CD4-positive, alpha-beta T cell (primary cell): ENCODE measurements around the gene TRIM69. TPM values are rescaled to one million over a fixed set of nuclear protein-coding genes. Genes with fewer than 3 reads are reported as not detected.

Experiments used
- ATAC-seq: fragments of 200-7000 bp; cut with Tn5 transposase; one replicate; pipeline ENCODE4 v1.10.0; 2022; ENCODE audit warnings: mild to moderate bottlenecking; ENCODE audit not compliant: poor library complexity
- CTCF ChIA-PET: fragments of 350-600 bp; sonication (Branson Sonifier 250); formaldehyde crosslinking; loops from one replicate; lab custom pipeline; 2021; ENCODE audit warnings: antibody characterized with exemption, inconsistent platforms; lab: Charles Lee
- POLR2A ChIA-PET: fragments of 350-600 bp; sonication (Branson Sonifier 250); formaldehyde crosslinking; loops from one replicate; lab custom pipeline; 2021; ENCODE audit warnings: antibody characterized with exemption, inconsistent platforms; lab: Charles Lee
- DNase-seq, 14 experiments: peaks; one replicate each; pipeline ENCODE4 v3.0.0-alpha.2; 2013 to 2020; ENCODE audit warnings: mixed read lengths in 2 of 14
- H3K27ac ChIP-seq, 2 donors: one replicate each; pipeline versions ENCODE4 v1.5.1 to v1.7.0; 2013; ENCODE audit warnings: low read length in 2 of 2, low read depth in 1 of 2, mild to moderate bottlenecking in 1 of 2
- H3K27me3 ChIP-seq, 2 experiments: 1 replicate in 1 of 2; 2 replicates in 1 of 2; pipeline versions ENCODE4 v1.6.1 to v1.7.0; 2013; ENCODE audit warnings: low read length in 2 of 2, control low read depth in 1 of 2, mild to moderate bottlenecking in 1 of 2, moderate library complexity in 1 of 2; ENCODE audit not compliant: insufficient read depth in 2 of 2, control insufficient read depth in 1 of 2
- H3K36me3 ChIP-seq: one replicate; pipeline ENCODE4 v1.6.1; 2013; ENCODE audit warnings: low read length, control low read depth; ENCODE audit not compliant: insufficient read depth
- H3K4me1 ChIP-seq: one replicate; pipeline ENCODE4 v1.6.1; 2013; ENCODE audit warnings: low read length, control low read depth; ENCODE audit not compliant: insufficient read depth
- H3K4me3 ChIP-seq: one replicate; pipeline ENCODE4 v1.5.1; 2013; ENCODE audit warnings: mild to moderate bottlenecking, low read length, moderate library complexity
- H3K9me3 ChIP-seq, 2 experiments: 1 replicate in 1 of 2; 2 replicates in 1 of 2; pipeline versions ENCODE4 v1.6.1 to v1.7.0; 2013; ENCODE audit warnings: low read length in 2 of 2, mild to moderate bottlenecking in 2 of 2, control low read depth in 1 of 2, moderate library complexity in 1 of 2; ENCODE audit not compliant: control insufficient read depth in 1 of 2, insufficient read depth in 1 of 2
- H3K27ac Mint-ChIP-seq: one replicate; pipeline ENCODE4 v1.8.0; 2020; ENCODE audit warnings: mixed read lengths
- H3K27me3 Mint-ChIP-seq: one replicate; pipeline ENCODE4 v1.8.0; 2021; ENCODE audit warnings: mixed read lengths
- H3K36me3 Mint-ChIP-seq: one replicate; pipeline ENCODE4 v1.8.0; 2021; ENCODE audit warnings: low read depth, mixed read lengths
- H3K4me1 Mint-ChIP-seq: one replicate; pipeline ENCODE4 v1.8.0; 2021; ENCODE audit warnings: low read depth, mixed read lengths
- H3K4me3 Mint-ChIP-seq: one replicate; pipeline ENCODE4 v1.8.0; 2020; ENCODE audit warnings: mild to moderate bottlenecking, mixed read lengths
- H3K9me3 Mint-ChIP-seq: one replicate; pipeline ENCODE4 v1.8.0; 2020; ENCODE audit warnings: mixed read lengths
- intact Hi-C, 2 experiments: fragments of 100-400 bp; cut with DNase I in 1 of 2; cut with micrococcal nuclease in 1 of 2; formaldehyde crosslinking; loops; one replicate each; pipeline versions ENCODE4 v1.15.1 to v1.9.0; 2023 to 2025; cut with DNase I, micrococcal nuclease
- total RNA-seq, 174 experiments: library from RNA in 2 of 174; stranded (reverse) in 2 of 174; gene quantifications; one replicate each; pipeline ENCODE4 v1.2.3 and lab custom pipeline; 2021 to 2026
- TF ChIP-seq, protein P1 (sequence below): fragments of 200-600 bp; IDR thresholded peaks from one replicate; pipeline ENCODE4 v1.8.0; 2022; ENCODE audit warnings: antibody characterized with exemption, mild to moderate bottlenecking

The TRIM69 gene
- total RNA-seq, 2 experiments from 2014 or later: 6.2 to 9.8 TPM

DNA sequence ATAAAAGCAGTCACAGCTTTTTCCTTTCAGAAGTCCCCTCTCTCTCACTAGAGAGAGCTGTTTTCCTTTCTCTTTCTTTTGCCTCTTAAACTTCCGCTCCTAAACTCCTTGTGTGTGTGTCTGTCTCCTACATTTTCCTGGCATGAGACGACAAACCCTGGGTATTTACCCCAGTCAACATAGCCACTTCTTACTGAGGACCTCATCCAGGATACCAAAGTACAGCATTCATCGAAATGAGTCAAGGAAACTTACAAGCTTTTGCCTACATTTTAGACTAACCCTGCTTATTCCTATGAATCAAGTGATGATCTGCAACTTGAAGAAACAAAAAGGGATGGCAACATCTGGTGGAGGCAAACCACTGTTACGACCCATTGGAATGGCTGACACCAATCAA is 41.9 kb upstream of the TRIM69 start:
- no peak overlapping the region for H3K4me3 Mint-ChIP-seq
- intact Hi-C loops: loop anchor here in 1 of 2 experiments (2.0 kb wide), 1 partner anchor 16 kb away; the partner anchor contains the start of genes B2M and PATL2
- H3K9me3 Mint-ChIP-seq: no peaks in the 10 kb centered on the region

DNA sequence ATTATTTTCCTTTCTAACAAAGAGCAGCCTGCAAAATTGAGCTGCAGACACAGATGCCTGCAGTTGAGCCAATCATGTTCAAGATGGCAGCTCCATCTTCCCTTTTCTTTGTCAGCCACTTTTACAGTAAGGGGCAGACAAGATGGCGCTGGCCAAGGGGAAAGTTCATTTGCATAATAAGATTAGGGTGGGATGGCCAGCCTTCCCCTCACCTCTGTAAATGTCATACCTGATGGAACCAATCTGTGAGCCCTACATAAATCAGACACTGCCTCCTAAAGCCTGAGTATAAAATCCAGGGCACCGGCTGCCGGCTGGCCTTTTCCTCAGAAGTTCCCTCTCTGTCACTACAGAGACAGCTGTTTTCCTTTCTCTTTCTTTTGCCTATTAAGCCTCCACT is 41.0 kb upstream of the TRIM69 start:
- CTCF ChIA-PET: interaction anchor here (1.0 to 1.1 kb wide), 2 partner anchors 8 to 31 kb away, joined by 3 read pairs; no protein-coding TSS in a partner anchor
- H3K27me3 Mint-ChIP-seq: no peaks in the 10 kb centered on the region

More for the DNA sequence above, 41.9 kb upstream of the TRIM69 start:
- CTCF ChIA-PET: no interaction called here
- Mint-ChIP-seq H3K4me1 (peaks cover 39% of the 10 kb centered on the region), H3K36me3 (peaks cover under 1% of the 10 kb centered on the region), H3K27me3 (no peaks in the 10 kb centered on the region), H3K27ac (peak overlapping the region; percentile 5)
- POLR2A ChIA-PET: interaction anchor here (0.8 to 6.0 kb wide), 4 partner anchors 11 to 29 kb away, joined by 4 to 67 read pairs (median 20); partner anchors contain the start of genes B2M, PATL2 and SPG11
- DNase-seq: no peak
- ATAC-seq: no peak
- Histone ChIP-seq H3K27ac (no peak overlapping the region), H3K36me3 (no peaks in the 10 kb centered on the region), H3K4me1 (peaks cover 22% of the 10 kb centered on the region), H3K4me3 (no peak overlapping the region), H3K27me3 (no peaks in the 10 kb centered on the region), H3K9me3 (no peaks in the 10 kb centered on the region)
- TF ChIP-seq, protein P1, sequence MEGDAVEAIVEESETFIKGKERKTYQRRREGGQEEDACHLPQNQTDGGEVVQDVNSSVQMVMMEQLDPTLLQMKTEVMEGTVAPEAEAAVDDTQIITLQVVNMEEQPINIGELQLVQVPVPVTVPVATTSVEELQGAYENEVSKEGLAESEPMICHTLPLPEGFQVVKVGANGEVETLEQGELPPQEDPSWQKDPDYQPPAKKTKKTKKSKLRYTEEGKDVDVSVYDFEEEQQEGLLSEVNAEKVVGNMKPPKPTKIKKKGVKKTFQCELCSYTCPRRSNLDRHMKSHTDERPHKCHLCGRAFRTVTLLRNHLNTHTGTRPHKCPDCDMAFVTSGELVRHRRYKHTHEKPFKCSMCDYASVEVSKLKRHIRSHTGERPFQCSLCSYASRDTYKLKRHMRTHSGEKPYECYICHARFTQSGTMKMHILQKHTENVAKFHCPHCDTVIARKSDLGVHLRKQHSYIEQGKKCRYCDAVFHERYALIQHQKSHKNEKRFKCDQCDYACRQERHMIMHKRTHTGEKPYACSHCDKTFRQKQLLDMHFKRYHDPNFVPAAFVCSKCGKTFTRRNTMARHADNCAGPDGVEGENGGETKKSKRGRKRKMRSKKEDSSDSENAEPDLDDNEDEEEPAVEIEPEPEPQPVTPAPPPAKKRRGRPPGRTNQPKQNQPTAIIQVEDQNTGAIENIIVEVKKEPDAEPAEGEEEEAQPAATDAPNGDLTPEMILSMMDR: no peak

DNA sequence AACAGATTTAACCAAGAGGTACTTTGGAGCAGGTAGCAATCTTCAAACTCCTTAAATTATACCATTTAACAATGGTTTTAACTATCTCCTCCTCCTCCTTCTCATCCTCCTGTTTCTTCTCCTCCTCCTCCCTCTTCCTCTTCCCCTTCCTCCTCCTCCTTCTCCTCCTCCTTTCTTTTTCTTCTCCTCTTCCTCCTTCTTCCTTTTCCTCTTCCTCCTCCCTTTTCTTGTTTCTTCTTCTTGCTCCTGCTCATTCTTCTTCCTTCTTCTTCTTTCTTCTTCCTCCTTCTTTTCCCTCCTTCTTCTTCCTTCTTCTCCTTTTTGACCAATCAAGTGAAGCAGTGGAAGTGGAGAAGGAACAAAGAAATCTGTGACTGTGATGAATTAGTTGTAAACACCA is 39.3 kb upstream of the TRIM69 start:
- intact Hi-C loops: no loop called here
- H3K4me1 Mint-ChIP-seq: peaks cover 34% of the 10 kb centered on the region
- DNase-seq (no peak), ATAC-seq (no peak)
- Histone ChIP-seq H3K27me3 (no peaks in the 10 kb centered on the region), H3K36me3 (no peaks in the 10 kb centered on the region), H3K4me1 (peaks cover 14% of the 10 kb centered on the region), H3K27ac (no peak overlapping the region), H3K4me3 (no peak overlapping the region), H3K9me3 (no peaks in the 10 kb centered on the region)
- H3K27ac Mint-ChIP-seq: peak overlapping the region; percentile 40
- ChIA-PET POLR2A (interaction anchor here (0.8 to 6.0 kb wide), 4 partner anchors 14 to 39 kb away, joined by 3 to 67 read pairs (median 21); partner anchors contain the start of genes B2M, PATL2, SPG11 and TRIM69), CTCF (interaction anchor here (1.2 kb wide), 1 partner anchor 14 kb away, joined by 3 read pairs; the partner anchor contains the start of genes B2M and PATL2)
- no peaks in the 10 kb centered on the region for H3K36me3 Mint-ChIP-seq
- H3K9me3 Mint-ChIP-seq: peaks cover 9% of the 10 kb centered on the region
- H3K27me3 Mint-ChIP-seq: no peaks in the 10 kb centered on the region
- TF ChIP-seq, protein P1: no peak
- H3K4me3 Mint-ChIP-seq: no peak overlapping the region

More for the DNA sequence above, 41.0 kb upstream of the TRIM69 start:
- H3K27ac ChIP-seq: no peak overlapping the region
- POLR2A ChIA-PET: interaction anchor here (0.8 to 6.0 kb wide), 5 partner anchors 12 to 30 kb away, joined by 4 to 67 read pairs (median 4); partner anchors contain the start of genes B2M, PATL2 and SPG11
- H3K4me3 ChIP-seq: no peak overlapping the region
- TF ChIP-seq, protein P1: no peak
- no peaks in the 10 kb centered on the region for H3K36me3 Mint-ChIP-seq
- no peaks in the 10 kb centered on the region for H3K27me3 ChIP-seq
- H3K4me3 Mint-ChIP-seq: no peak overlapping the region
- H3K27ac Mint-ChIP-seq: peak overlapping the region; percentile 22
- no peaks in the 10 kb centered on the region for H3K36me3 ChIP-seq
- H3K4me1 Mint-ChIP-seq: peaks cover 38% of the 10 kb centered on the region
- H3K9me3 Mint-ChIP-seq: no peaks in the 10 kb centered on the region
- H3K9me3 ChIP-seq: no peaks in the 10 kb centered on the region
- DNase-seq (no peak), ATAC-seq (no peak)
- peaks cover 16% of the 10 kb centered on the region for H3K4me1 ChIP-seq
- intact Hi-C loops: loop anchor here in 1 of 2 experiments (2.0 kb wide), 1 partner anchor 16 kb away; the partner anchor contains the start of genes B2M and PATL2
